ENCODE measurements around the gene NEDD1. TPM values are rescaled to one million over a fixed set of nuclear protein-coding genes. Genes with fewer than 3 reads are reported as not detected.

The NEDD1 gene
- total RNA-seq, 1 experiment from 2014 or later, result 35.4 TPM

GRCh38 chr12:96989916-96990315 is 82.9 kb downstream of the NEDD1 start:
- H2AFZ ChIP-seq (ENCODE audit: low read depth, low read length, poor library complexity, severe bottlenecking), result no peak overlapping the region
- H3K36me3 ChIP-seq (ENCODE audit: control insufficient read depth in 1 of 2, insufficient read depth in 2 of 2, low read length in 2 of 2), result no peaks in the 10 kb centered on the region
- no peaks in the 10 kb centered on the region for H3K9me3 ChIP-seq (ENCODE audit: control insufficient read depth in 1 of 2, insufficient read depth in 1 of 2, low read depth in 1 of 2, low read length in 2 of 2)
- ChIA-PET POLR2A (no interaction called here), RAD21 (ENCODE audit: low non-redundant PET in 1 of 2, low total read pairs in 2 of 2, uncharacterized antibody in 2 of 2, unreplicated experiment in 2 of 2) (no interaction called here), CTCF (interaction anchor here (0.8 to 1.3 kb wide), 4 partner anchors 163 to 1428 kb away, joined by 3 to 5 read pairs (median 4); no protein-coding TSS in a partner anchor)
- peaks cover 0 to 3% of the 10 kb centered on the region in 2 experiments; a peak in 1 of 4 replicates for H3K4me1 ChIP-seq (ENCODE audit: control insufficient read depth in 1 of 2, insufficient read depth in 2 of 2, low read length in 2 of 2)
- no peak overlapping the region for H3K4me2 ChIP-seq (ENCODE audit: low read length)
- H4K20me1 ChIP-seq (ENCODE audit: insufficient read depth), result no peaks in the 10 kb centered on the region
- H3K27me3 ChIP-seq (ENCODE audit: insufficient read depth, low read length), result peaks cover 59% of the 10 kb centered on the region
- intact Hi-C loops (cut with micrococcal nuclease), result loop anchor here (1.0 to 5.0 kb wide), 9 partner anchors 159 to 1407 kb away; no protein-coding TSS in a partner anchor
- H3K9ac ChIP-seq (ENCODE audit: low read length), result no peak overlapping the region
- DNase-seq (ENCODE audit: low read depth, low spot score), result peak; percentile 54
- H3K79me2 ChIP-seq (ENCODE audit: insufficient read depth, low read length), result no peaks in the 10 kb centered on the region
- no peaks in the 10 kb centered on the region for H3K9me2 ChIP-seq (ENCODE audit: insufficient read depth)
- H3K27ac ChIP-seq (ENCODE audit: low read depth, low read length), result no peak overlapping the region
- BruUV-seq (replicated peaks), result no TSS peak
- no peak overlapping the region for H3K4me3 ChIP-seq (replicated peaks in 1 of 2; ENCODE audit: low read depth in 1 of 2, low read length in 2 of 2)
- peak; percentile 70 for ATAC-seq
- TF ChIP-seq, protein P1, sequence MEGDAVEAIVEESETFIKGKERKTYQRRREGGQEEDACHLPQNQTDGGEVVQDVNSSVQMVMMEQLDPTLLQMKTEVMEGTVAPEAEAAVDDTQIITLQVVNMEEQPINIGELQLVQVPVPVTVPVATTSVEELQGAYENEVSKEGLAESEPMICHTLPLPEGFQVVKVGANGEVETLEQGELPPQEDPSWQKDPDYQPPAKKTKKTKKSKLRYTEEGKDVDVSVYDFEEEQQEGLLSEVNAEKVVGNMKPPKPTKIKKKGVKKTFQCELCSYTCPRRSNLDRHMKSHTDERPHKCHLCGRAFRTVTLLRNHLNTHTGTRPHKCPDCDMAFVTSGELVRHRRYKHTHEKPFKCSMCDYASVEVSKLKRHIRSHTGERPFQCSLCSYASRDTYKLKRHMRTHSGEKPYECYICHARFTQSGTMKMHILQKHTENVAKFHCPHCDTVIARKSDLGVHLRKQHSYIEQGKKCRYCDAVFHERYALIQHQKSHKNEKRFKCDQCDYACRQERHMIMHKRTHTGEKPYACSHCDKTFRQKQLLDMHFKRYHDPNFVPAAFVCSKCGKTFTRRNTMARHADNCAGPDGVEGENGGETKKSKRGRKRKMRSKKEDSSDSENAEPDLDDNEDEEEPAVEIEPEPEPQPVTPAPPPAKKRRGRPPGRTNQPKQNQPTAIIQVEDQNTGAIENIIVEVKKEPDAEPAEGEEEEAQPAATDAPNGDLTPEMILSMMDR (IDR thresholded peaks at IDR 0.05 in 2 of 3, conservative IDR thresholded peaks at IDR 0.05 in 1 of 3; ENCODE audit: borderline replicate concordance in 1 of 3, insufficient read depth in 1 of 3, low read depth in 2 of 3, low read length in 2 of 3), result peak; percentile 50 to 75 (median 64); a peak in 5 of 6 replicates
- no peak for TF ChIP-seq EZH2 (IDR thresholded peaks at IDR 0.05)
- TF ChIP-seq POLR2AphosphoS5 (IDR thresholded peaks at IDR 0.05; ENCODE audit: low read depth, low read length), result no peak
- TF ChIP-seq, protein P2, sequence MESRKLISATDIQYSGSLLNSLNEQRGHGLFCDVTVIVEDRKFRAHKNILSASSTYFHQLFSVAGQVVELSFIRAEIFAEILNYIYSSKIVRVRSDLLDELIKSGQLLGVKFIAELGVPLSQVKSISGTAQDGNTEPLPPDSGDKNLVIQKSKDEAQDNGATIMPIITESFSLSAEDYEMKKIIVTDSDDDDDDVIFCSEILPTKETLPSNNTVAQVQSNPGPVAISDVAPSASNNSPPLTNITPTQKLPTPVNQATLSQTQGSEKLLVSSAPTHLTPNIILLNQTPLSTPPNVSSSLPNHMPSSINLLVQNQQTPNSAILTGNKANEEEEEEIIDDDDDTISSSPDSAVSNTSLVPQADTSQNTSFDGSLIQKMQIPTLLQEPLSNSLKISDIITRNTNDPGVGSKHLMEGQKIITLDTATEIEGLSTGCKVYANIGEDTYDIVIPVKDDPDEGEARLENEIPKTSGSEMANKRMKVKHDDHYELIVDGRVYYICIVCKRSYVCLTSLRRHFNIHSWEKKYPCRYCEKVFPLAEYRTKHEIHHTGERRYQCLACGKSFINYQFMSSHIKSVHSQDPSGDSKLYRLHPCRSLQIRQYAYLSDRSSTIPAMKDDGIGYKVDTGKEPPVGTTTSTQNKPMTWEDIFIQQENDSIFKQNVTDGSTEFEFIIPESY (IDR thresholded peaks at IDR 0.05; ENCODE audit: extremely low read depth, insufficient replicate concordance, low read length), result no peak
- no peak for TF ChIP-seq CEBPB (IDR thresholded peaks at IDR 0.05; ENCODE audit: low read depth)
- TF ChIP-seq ATF3 (IDR thresholded peaks at IDR 0.05), result no peak
- TF ChIP-seq YY1 (IDR thresholded peaks at IDR 0.05; ENCODE audit: extremely low read depth, insufficient replicate concordance, low read depth, low read length), result no peak
- TF ChIP-seq, protein P3, sequence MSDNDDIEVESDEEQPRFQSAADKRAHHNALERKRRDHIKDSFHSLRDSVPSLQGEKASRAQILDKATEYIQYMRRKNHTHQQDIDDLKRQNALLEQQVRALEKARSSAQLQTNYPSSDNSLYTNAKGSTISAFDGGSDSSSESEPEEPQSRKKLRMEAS (IDR thresholded peaks at IDR 0.05), result no peak
- TF ChIP-seq CBX3 (IDR thresholded peaks at IDR 0.05; ENCODE audit: low read depth), result peak; percentile 74; the same call in 1 of the 2 replicates
- TF ChIP-seq EZH2phosphoT487 (IDR thresholded peaks at IDR 0.05; ENCODE audit: borderline replicate concordance), result no peak
- TF ChIP-seq FOSL1 (IDR thresholded peaks at IDR 0.05; ENCODE audit: low read depth), result no peak
- no peak for TF ChIP-seq JUND (IDR thresholded peaks at IDR 0.05)
- no peak for TF ChIP-seq REST (IDR thresholded peaks at IDR 0.05; ENCODE audit: low read depth)
- TF ChIP-seq EGR1 (IDR thresholded peaks at IDR 0.05; ENCODE audit: low read depth), result no peak
- peak; percentile 1; the same call in 1 of the 2 replicates for TF ChIP-seq SRF (IDR thresholded peaks at IDR 0.05; ENCODE audit: low read depth)
- peak; percentile 85 for TF ChIP-seq RAD21 (IDR thresholded peaks at IDR 0.05; ENCODE audit: low read depth)
- no peak for TF ChIP-seq SP1 (IDR thresholded peaks at IDR 0.05; ENCODE audit: low read depth)
- no peak for TF ChIP-seq SIN3A (IDR thresholded peaks at IDR 0.05; ENCODE audit: low read depth)
- no peak for TF ChIP-seq ZFX (IDR thresholded peaks at IDR 0.05)
- TF ChIP-seq ZNF274 (IDR thresholded peaks at IDR 0.05; ENCODE audit: low read depth, low read length), result no peak
- TF ChIP-seq TCF7L2 (IDR thresholded peaks at IDR 0.05; ENCODE audit: borderline replicate concordance, extremely low read depth, insufficient read depth, insufficient read length), result no peak
- TF ChIP-seq POLR2A (IDR thresholded peaks at IDR 0.05; ENCODE audit: borderline replicate concordance, extremely low read depth, insufficient read depth, insufficient read length), result no peak

Data from HCT116 (cell line).